T-cell (primary cell): ENCODE data around the gene GNAO1. TPM values are rescaled to one million over a fixed set of nuclear protein-coding genes. Genes with fewer than 3 reads are reported as not detected.

Experiments used
- total RNA-seq, 35 experiments: library from RNA in 6 of 35; stranded (reverse) in 6 of 35; fragments of 120-200 nt in 1 of 35; gene quantifications; one replicate each; pipeline versions ENCODE4 v1.2.1 to v1.2.4 and lab custom pipeline; 2013 to 2026

Gene GNAO1
- total RNA-seq, 5 donors from 2014 or later (not counting 1 experiment from before 2014, with no cell fraction given): 3.9 to 14.2 (median 12.6) TPM

Other genes with a start within 250 kb of the GNAO1 start
- 10 to 100 TPM; 60.4 to 71.9 (median 68.4) TPM for gene AMFR, start 234.1 kb downstream of the GNAO1 start, total RNA-seq